ENCODE data around the gene PTGES3.
A peak's percentile ranks its signal among the peaks of the same experiment; 100 is the strongest.

Gene PTGES3

DNA sequence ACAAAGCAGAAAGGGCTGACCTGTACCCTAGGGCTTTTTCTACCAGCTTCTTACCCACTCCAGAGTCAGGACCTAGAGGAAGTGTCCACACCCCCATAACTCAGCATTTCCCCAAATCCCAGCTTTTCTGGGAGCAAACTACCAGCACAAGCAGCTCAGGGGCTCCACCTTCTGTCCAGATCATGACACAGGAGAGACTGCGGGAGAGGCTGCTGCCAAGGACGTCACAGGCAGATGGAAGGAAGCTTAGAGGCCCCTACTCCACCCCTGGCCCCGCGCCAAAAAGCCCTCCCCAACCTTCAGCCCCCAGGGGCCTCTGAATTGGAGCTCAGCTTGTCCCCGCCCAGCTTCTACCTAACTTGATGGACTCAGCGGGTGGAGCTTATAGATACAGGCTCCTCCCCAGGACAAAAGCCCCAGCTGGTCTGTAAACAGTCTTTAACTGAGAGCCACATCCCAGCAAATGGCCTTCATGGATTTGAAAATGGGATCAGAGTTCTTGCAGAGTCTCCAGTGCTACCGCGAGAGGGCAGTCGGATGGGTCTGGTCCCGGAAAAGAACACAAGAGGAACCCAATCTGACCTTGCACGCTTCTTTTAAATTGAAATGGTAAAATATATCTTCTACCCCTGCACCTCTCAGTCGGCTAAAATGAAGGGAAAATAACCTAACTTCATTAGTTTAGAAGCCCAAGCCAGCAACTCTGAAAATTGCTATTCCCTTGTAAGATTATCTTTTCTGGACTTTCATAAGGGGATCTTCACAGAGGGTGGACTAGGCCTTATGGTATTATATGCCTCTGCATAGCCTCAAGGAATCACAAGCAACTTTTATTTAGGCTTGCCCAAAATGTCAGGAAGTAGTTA, 51.2 kb downstream of the PTGES3 start:
- peaks cover 23 to 43% of the 10 kb centered on the region in 2 donors for H3K36me3 ChIP-seq (ENCODE audit: control insufficient read depth in 1 of 2, insufficient read depth in 2 of 2, low read length in 2 of 2)
- H3K27ac ChIP-seq (ENCODE audit: low read depth, low read length), result peak overlapping the region; percentile 98
- peak overlapping the region; percentile 88 to 94 for H3K9ac ChIP-seq (ENCODE audit: low read depth in 1 of 2, low read length in 2 of 2)
- H3K4me3 ChIP-seq (ENCODE audit: low read depth in 1 of 2, low read length in 2 of 2), result peak overlapping the region; percentile 81 to 88
- H3K27me3 ChIP-seq (ENCODE audit: control insufficient read depth in 1 of 2, insufficient read depth in 2 of 2, low read length in 2 of 2), result no peaks in the 10 kb centered on the region
- no peaks in the 10 kb centered on the region for H3K9me3 ChIP-seq (ENCODE audit: control insufficient read depth in 1 of 2, low read length in 2 of 2)
- peaks cover 28 to 33% of the 10 kb centered on the region in 2 donors for H3K4me1 ChIP-seq (ENCODE audit: control insufficient read depth in 1 of 2, insufficient read depth in 2 of 2, low read length in 2 of 2)

DNA sequence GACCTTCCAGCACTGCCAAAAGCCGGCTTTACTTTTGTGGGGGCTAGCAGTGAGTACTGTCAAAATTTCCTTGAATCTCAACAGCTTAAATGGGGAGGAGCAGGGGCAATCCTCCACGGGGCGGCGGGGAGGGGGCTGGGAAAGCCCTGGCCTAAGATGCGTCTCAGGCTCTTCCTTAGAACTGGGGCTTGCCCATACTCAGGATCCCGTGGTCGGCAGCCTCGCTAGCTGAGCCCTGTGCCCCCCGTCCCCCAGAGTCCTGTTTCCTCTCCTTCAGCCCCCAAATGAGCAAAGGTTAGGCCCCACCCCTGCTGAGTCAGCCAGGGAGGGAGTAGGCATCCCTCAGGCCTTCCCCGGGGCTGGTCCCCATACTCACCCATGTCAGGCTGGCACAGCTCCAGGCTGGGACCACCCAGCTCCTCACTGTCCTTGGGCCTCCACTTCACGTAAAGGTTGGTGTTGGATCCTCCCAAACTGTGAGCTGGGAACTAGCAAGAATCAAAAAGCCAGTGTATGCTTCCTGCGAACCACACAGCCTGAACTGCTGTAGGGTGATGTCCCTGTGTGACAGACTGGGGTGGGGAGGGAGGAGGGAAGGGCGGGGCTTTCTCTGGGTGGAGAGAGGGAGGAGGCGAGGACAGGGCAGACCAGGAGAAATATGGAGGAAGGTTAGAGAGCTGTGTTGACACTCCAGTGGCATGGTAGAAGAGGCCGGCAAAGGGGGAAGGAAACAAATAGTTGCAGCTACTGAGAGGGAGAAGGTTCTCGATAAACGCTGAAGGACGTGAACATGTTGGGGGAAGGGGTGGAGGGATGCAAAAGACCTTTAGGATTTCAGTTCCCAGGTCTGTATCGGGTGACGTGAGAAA, 52.0 kb downstream of the PTGES3 start:
- Histone ChIP-seq H3K27ac (ENCODE audit: low read depth, low read length) (peak overlapping the region; percentile 98), H3K4me3 (ENCODE audit: low read depth in 1 of 2, low read length in 2 of 2) (peak overlapping the region; percentile 81 to 88), H3K9ac (ENCODE audit: low read depth in 1 of 2, low read length in 2 of 2) (peak overlapping the region; percentile 94 to 100), H3K27me3 (ENCODE audit: control insufficient read depth in 1 of 2, insufficient read depth in 2 of 2, low read length in 2 of 2) (no peaks in the 10 kb centered on the region), H3K9me3 (ENCODE audit: control insufficient read depth in 1 of 2, low read length in 2 of 2) (no peaks in the 10 kb centered on the region), H3K36me3 (ENCODE audit: control insufficient read depth in 1 of 2, insufficient read depth in 2 of 2, low read length in 2 of 2) (peaks cover 23 to 35% of the 10 kb centered on the region in 2 donors), H3K4me1 (ENCODE audit: control insufficient read depth in 1 of 2, insufficient read depth in 2 of 2, low read length in 2 of 2) (peaks cover 33 to 41% of the 10 kb centered on the region in 2 donors)

DNA sequence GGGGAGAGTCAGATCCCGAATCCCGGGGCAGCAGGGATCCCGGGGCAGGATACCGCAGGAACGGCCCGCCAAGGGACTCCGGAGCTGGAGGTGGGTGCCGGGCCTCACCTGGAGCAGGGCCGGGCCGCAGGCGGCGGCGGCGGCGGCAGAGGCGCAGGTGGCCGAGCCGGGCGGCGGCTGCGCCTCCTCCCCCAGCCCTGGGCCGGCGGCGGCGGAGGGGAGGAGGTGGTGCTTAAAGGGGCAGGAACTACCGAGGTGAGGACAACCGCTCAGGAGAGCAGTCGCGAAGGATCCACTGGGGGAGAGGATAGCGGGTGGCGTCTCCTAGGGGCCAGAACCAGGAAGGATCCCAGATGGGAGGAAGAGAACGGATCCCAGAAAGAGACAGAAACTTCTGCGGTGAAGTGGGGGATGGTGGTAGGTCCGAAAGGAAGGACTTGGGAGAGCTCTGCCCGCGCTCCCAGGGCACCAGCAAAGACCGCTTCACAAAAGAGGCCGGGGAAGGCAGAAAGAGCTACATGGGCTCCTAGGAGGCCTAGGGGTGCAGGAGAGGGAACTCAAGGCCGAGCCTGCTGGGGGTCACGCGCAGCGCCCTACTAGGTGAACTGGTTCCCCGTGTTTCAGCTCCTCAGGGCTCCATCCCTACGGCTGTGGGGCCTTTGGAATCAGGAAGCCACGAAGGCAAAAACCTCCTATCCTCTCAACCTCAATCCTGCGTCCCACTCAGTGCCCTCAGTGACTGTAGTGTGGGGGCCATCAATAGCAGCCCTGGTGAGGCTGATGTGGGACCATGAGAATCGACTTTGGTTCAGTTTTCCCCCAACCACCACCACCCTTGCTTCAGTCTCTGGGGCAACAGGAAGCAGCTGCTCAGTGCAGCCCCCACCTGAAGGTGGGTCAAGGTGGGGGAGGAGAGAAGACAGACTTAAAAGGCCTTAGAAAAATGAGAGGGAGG, 53.0 kb downstream of the PTGES3 start:
- peaks cover 41 to 50% of the 10 kb centered on the region in 2 donors for H3K4me1 ChIP-seq (ENCODE audit: control insufficient read depth in 1 of 2, insufficient read depth in 2 of 2, low read length in 2 of 2)

DNA sequence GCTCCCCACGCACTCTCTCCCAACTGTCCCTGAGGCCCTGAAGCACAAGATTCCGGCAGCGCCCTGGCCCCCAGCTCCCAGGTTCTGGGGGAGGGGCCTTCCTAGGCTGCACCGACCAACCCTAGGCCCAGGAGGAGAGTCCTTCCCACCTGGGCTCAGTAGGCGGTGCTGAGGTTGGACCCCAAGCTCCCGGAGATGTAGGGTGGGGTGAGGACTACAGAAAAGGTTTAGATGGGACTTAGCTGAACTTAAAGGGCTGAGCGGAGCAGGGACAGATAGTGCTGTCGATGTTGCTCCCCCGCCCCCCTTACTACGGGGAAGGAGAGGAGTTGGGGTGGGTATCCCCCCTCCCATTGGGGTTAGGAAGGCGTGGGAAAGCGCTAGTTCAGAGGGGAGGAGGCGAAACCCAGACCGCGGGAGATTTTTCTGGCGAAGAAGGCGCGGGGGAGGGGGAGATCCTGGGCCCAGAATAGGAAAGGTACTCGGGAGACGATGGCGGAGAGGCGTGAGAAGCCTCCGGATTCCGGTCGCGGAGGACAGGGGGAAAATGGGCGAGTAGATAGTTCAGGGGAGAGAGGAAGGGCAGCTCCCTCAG, 53.7 kb downstream of the PTGES3 start:
- Histone ChIP-seq H3K4me1 (ENCODE audit: control insufficient read depth in 1 of 2, insufficient read depth in 2 of 2, low read length in 2 of 2) (peaks cover 41 to 50% of the 10 kb centered on the region in 2 donors), H3K27ac (ENCODE audit: low read depth, low read length) (peak overlapping the region; percentile 98), H3K9me3 (ENCODE audit: control insufficient read depth in 1 of 2, low read length in 2 of 2) (no peaks in the 10 kb centered on the region), H3K27me3 (ENCODE audit: control insufficient read depth in 1 of 2, insufficient read depth in 2 of 2, low read length in 2 of 2) (no peaks in the 10 kb centered on the region), H3K9ac (ENCODE audit: low read depth in 1 of 2, low read length in 2 of 2) (peak overlapping the region; percentile 94 to 100), H3K4me3 (ENCODE audit: low read depth in 1 of 2, low read length in 2 of 2) (peak overlapping the region; percentile 81 to 88), H3K36me3 (ENCODE audit: control insufficient read depth in 1 of 2, insufficient read depth in 2 of 2, low read length in 2 of 2) (peaks cover 18% of the 10 kb centered on the region in 2 donors)

More for the DNA sequence above, 53.0 kb downstream of the PTGES3 start:
- Histone ChIP-seq H3K27me3 (ENCODE audit: control insufficient read depth in 1 of 2, insufficient read depth in 2 of 2, low read length in 2 of 2) (no peaks in the 10 kb centered on the region), H3K4me3 (ENCODE audit: low read depth in 1 of 2, low read length in 2 of 2) (peak overlapping the region; percentile 81 to 88), H3K36me3 (ENCODE audit: control insufficient read depth in 1 of 2, insufficient read depth in 2 of 2, low read length in 2 of 2) (peaks cover 23 to 26% of the 10 kb centered on the region in 2 donors), H3K9me3 (ENCODE audit: control insufficient read depth in 1 of 2, low read length in 2 of 2) (no peaks in the 10 kb centered on the region), H3K27ac (ENCODE audit: low read depth, low read length) (peak overlapping the region; percentile 98), H3K9ac (ENCODE audit: low read depth in 1 of 2, low read length in 2 of 2) (peak overlapping the region; percentile 94 to 100)

DNA sequence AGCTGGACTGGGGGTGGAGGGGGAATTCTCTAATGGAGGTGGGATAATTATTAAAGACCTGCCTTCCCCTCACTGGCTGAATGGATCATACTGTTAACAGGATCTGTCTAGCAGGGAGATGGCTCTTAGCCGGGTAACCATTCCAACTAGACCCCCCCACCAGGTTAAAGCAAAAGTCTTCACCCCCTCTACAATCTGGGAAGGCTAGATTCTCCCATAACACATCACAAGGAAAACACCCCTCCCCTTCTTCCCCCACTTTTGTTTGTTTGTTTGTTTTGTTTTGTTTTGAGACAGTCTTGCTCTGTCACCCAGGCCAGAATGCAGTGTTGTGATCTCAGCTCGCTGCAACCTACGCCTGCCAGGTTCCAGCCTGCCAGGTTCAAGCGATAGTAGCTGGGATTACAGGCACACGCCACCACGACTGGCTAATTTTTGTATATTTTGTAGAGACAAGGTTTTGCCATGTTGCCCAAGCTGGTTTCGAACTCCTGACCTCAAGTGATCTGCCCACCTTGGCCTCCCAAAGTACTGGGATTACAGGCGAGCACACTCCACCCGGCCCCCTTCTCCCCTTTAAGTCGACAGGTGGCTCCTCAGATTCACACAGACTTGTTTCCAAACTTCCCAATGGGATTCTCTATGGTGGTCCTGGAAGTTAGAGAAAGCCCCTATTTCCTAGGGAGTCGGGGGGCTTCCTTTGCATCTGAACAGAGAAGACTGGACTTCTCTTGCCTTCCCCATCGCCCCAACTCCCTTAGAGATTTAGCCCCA, 54.4 kb downstream of the PTGES3 start:
- Histone ChIP-seq H3K9me3 (ENCODE audit: control insufficient read depth in 1 of 2, low read length in 2 of 2) (no peaks in the 10 kb centered on the region), H3K36me3 (ENCODE audit: control insufficient read depth in 1 of 2, insufficient read depth in 2 of 2, low read length in 2 of 2) (peaks cover 11 to 13% of the 10 kb centered on the region in 2 donors), H3K4me3 (ENCODE audit: low read depth in 1 of 2, low read length in 2 of 2) (peak overlapping the region; percentile 81 to 88), H3K27ac (ENCODE audit: low read depth, low read length) (peak overlapping the region; percentile 98), H3K27me3 (ENCODE audit: control insufficient read depth in 1 of 2, insufficient read depth in 2 of 2, low read length in 2 of 2) (no peaks in the 10 kb centered on the region), H3K4me1 (ENCODE audit: control insufficient read depth in 1 of 2, insufficient read depth in 2 of 2, low read length in 2 of 2) (peaks cover 42 to 50% of the 10 kb centered on the region in 2 donors), H3K9ac (ENCODE audit: low read depth in 1 of 2, low read length in 2 of 2) (peak overlapping the region; percentile 94 to 100)

DNA sequence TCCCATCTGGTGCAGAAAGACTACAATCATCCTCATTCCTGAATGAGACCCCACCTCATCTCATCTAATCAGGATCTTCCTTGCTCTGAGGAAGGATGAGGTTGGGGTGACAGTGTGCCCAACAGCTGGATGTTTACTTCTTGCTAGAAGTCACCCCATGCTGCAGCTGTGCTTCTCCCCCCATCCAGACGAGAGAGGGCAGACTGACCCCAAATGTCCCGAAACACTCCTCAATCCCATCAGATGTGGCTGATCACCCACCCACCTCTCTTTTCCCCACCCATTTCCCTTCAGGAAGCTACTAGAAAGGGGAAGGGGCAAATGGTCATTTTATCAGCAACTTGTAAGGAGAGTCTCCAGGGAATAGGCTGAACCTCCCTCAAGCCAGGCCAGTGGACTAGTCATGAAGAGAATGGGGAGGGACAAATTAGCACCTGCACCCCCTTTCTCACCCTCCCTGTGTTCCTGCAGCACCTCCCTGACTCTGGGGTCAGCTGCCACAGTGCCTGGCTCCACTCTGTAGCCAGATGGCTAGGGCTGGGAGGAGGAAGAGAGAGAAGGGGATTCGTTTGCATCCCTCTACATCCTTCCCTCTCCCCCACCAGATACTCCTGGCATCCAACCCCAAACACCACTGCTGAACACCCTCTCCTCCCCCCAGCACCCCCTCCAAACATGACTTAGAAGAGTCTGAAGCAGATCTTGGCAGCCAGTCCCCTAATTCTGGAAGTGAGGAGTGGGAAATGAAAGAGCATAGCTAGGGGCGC, 55.2 kb downstream of the PTGES3 start:
- Histone ChIP-seq H3K27me3 (ENCODE audit: control insufficient read depth in 1 of 2, insufficient read depth in 2 of 2, low read length in 2 of 2) (no peaks in the 10 kb centered on the region), H3K4me3 (ENCODE audit: low read depth in 1 of 2, low read length in 2 of 2) (peak overlapping the region; percentile 50 to 81), H3K4me1 (ENCODE audit: control insufficient read depth in 1 of 2, insufficient read depth in 2 of 2, low read length in 2 of 2) (peaks cover 47 to 57% of the 10 kb centered on the region in 2 donors), H3K9ac (ENCODE audit: low read depth in 1 of 2, low read length in 2 of 2) (peak overlapping the region; percentile 58 to 100), H3K9me3 (ENCODE audit: control insufficient read depth in 1 of 2, low read length in 2 of 2) (no peaks in the 10 kb centered on the region), H3K36me3 (ENCODE audit: control insufficient read depth in 1 of 2, insufficient read depth in 2 of 2, low read length in 2 of 2) (peaks cover 4 to 6% of the 10 kb centered on the region in 2 donors), H3K27ac (ENCODE audit: low read depth, low read length) (peak overlapping the region; percentile 33)

DNA sequence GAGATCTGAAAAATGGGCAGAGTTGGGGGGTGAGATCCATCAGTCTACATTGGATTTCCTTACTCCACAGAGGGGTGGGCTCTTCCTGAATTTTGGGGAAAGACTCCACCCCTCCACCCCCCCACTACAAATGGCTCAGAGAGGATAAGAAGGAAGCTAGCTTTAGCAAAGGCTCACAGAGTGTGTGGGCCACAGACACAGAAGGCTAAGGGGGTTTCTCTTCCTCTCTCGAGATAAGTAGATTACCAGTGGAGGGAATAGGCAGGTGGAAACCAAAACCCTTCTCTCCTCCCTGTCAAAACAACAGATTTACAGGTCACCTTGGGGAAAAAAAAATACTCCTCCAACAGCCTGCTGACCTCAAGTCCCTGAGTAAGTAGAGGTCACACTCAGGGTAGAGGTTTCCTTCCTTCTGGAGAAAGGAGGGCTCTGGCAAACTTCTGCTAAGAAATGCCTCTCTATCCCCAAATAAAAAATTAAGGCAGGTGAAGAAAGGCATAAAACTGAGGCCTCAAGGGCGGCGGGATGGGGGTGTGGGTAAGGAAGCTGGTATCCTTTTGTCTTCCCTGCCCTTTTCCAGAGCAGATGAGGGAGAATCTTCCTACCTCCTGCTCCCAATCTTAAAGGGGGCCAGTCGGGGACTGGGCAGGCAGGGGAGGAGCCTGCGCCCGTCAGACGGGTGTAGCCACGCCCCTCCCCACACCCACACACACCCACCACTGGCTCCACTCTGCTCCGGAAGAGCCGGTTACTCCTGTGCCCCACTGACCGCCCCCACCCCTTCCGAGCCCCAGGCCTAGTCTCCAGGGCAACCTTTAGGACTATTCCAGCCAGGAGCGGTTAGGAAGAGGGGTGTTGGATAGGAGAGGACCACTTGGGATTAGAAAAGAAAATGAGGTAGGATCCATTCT, 56.0 kb downstream of the PTGES3 start:
- peaks cover 0 to 3% of the 10 kb centered on the region in 2 donors for H3K36me3 ChIP-seq (ENCODE audit: control insufficient read depth in 1 of 2, insufficient read depth in 2 of 2, low read length in 2 of 2)
- peak overlapping the region; percentile 50 to 67 for H3K4me3 ChIP-seq (ENCODE audit: low read depth in 1 of 2, low read length in 2 of 2)
- H3K9ac ChIP-seq (ENCODE audit: low read depth in 1 of 2, low read length in 2 of 2), result peak overlapping the region; percentile 58 to 100

More for the DNA sequence above, 56.0 kb downstream of the PTGES3 start:
- Histone ChIP-seq H3K9me3 (ENCODE audit: control insufficient read depth in 1 of 2, low read length in 2 of 2) (no peaks in the 10 kb centered on the region), H3K4me1 (ENCODE audit: control insufficient read depth in 1 of 2, insufficient read depth in 2 of 2, low read length in 2 of 2) (peaks cover 39 to 57% of the 10 kb centered on the region in 2 donors), H3K27ac (ENCODE audit: low read depth, low read length) (peak overlapping the region; percentile 33), H3K27me3 (ENCODE audit: control insufficient read depth in 1 of 2, insufficient read depth in 2 of 2, low read length in 2 of 2) (no peaks in the 10 kb centered on the region)
